AG10803 (cell line): Measurements from ENCODE around the gene SPECC1L.

ENCODE experiments used
- DNase-seq: peaks from one replicate; pipeline ENCODE4 v3.0.0; 2010; ENCODE audit warnings: low read depth
- H3K4me3 ChIP-seq: 2 replicates; pipeline ENCODE4 v1.5.1; 2011; ENCODE audit warnings: mild to moderate bottlenecking, low read length, control low read depth
- CTCF ChIP-seq: conservative IDR thresholded peaks from 2 replicates; pipeline ENCODE4 v1.5.1; 2011; ENCODE audit warnings: mild to moderate bottlenecking, low read length, control low read depth, inconsistent platforms

The SPECC1L gene

GRCh38 chr22:24409707-24410106 lies 139.1 kb downstream of the SPECC1L start:
- TF ChIP-seq CTCF: no peak
- no peak for DNase-seq
- H3K4me3 ChIP-seq: no peak overlapping the region

- no peak overlapping the region for H3K4me3 ChIP-seq
- TF ChIP-seq CTCF: no peak
- DNase-seq: no peak
Observed at GRCh38 chr22:24410110-24410856, 139.7 kb downstream of the SPECC1L start.

GRCh38 chr22:24411256-24412004 lies 140.8 kb downstream of the SPECC1L start:
- H3K4me3 ChIP-seq: no peak overlapping the region
- no peak for DNase-seq
- no peak for TF ChIP-seq CTCF

GRCh38 chr22:24412274-24412673 lies 141.6 kb downstream of the SPECC1L start:
- no peak for TF ChIP-seq CTCF
- no peak for DNase-seq
- H3K4me3 ChIP-seq: no peak overlapping the region

- H3K4me3 ChIP-seq: no peak overlapping the region
- no peak for DNase-seq
- no peak for TF ChIP-seq CTCF
Observed at GRCh38 chr22:24413271-24413670, 142.6 kb downstream of the SPECC1L start.

- no peak for DNase-seq
- TF ChIP-seq CTCF: no peak
- H3K4me3 ChIP-seq: no peak overlapping the region
Observed at GRCh38 chr22:24413736-24414385, 143.2 kb downstream of the SPECC1L start.
